Keratinocyte (primary cell): ENCODE data around the gene CDT1.

ENCODE experiments used
- CTCF ChIP-seq, 3 experiments: IDR thresholded peaks in 1 of 3; conservative IDR thresholded peaks in 1 of 3; optimal IDR thresholded peaks in 1 of 3; 2 replicates in 2 of 3; 3 replicates in 1 of 3; pipeline versions ENCODE3 to v1.5.1; 2011; ENCODE audit warnings: low read length in 3 of 3, mild to moderate bottlenecking in 3 of 3, moderate library complexity in 2 of 3, control low read depth in 1 of 3, inconsistent platforms in 1 of 3; ENCODE audit not compliant: insufficient read depth in 2 of 3; ENCODE audit errors: extremely low read depth in 1 of 3
- EZH2 ChIP-seq: IDR thresholded peaks from one replicate; pipeline ENCODE4 v1.6.1; 2012; ENCODE audit warnings: inconsistent platforms, mild to moderate bottlenecking, low read length, moderate library complexity

- no peak for TF ChIP-seq EZH2
- no peak for TF ChIP-seq CTCF (optimal IDR thresholded peaks at IDR 0.05 in 1 of 3, IDR thresholded peaks at IDR 0.05 in 1 of 3, conservative IDR thresholded peaks at IDR 0.05 in 1 of 3; ENCODE audit: extremely low read depth in 1 of 3, insufficient read depth in 2 of 3, low read length in 3 of 3)
These were observed 11.6 kb downstream of the CDT1 start for GRCh38 chr16:88815227-88815626.
